Endothelial cell of umbilical vein (primary cell): ENCODE measurements around the gene ELOVL4. TPM values are rescaled to one million over a fixed set of nuclear protein-coding genes. Genes with fewer than 3 reads are reported as not detected.

Experiments used
- BruUV-seq: library from RNA; stranded (reverse); fragments of 400-500 nt; replicated peaks from 2 replicates; lab custom pipeline; 2021; lab: Mats Ljungman, UMichigan
- CTCF ChIA-PET: fragments of 300-600, 350-600 bp; sonication (Branson Sonifier 250); formaldehyde crosslinking; loops from one replicate; lab custom pipeline; 2021; ENCODE audit warnings: antibody characterized with exemption, inconsistent platforms; lab: Charles Lee
- POLR2A ChIA-PET: fragments of 300-600, 350-600 bp; sonication (Branson Sonifier 250); formaldehyde crosslinking; loops from one replicate; lab custom pipeline; 2021; ENCODE audit warnings: antibody characterized with exemption, inconsistent platforms; lab: Charles Lee
- DNase-seq: peaks from one replicate; pipeline ENCODE4 v3.0.0-alpha.2; 2011; ENCODE audit warnings: low read depth, low spot score
- FAIRE-seq: peaks from 2 replicates; lab custom pipeline; 2011; peaks lifted over from hg19 to GRCh38; lab: Jason Lieb, UNC
- H2AFZ ChIP-seq: 2 replicates; pipeline ENCODE4 v1.6.0; 2012; ENCODE audit warnings: low read depth, low read length, control low read depth, inconsistent platforms
- H3K27ac ChIP-seq: 2 replicates; pipeline ENCODE4 v1.5.1; 2011; ENCODE audit warnings: low read depth, mild to moderate bottlenecking, control low read depth, low read length, moderate library complexity; ENCODE audit not compliant: insufficient read depth
- H3K27me3 ChIP-seq, 2 experiments: 2 replicates each; pipeline versions ENCODE4 v1.6.0 to v1.6.1; 2011; ENCODE audit warnings: low read length in 2 of 2, mixed read lengths in 1 of 2; ENCODE audit not compliant: control insufficient read depth in 2 of 2, insufficient read depth in 2 of 2
- H3K36me3 ChIP-seq, 2 experiments: 2 replicates in 1 of 2; 3 replicates in 1 of 2; pipeline ENCODE4 v1.5.1; 2011; ENCODE audit warnings: low read length in 2 of 2, mild to moderate bottlenecking in 1 of 2, moderate library complexity in 1 of 2; ENCODE audit not compliant: control insufficient read depth in 2 of 2, insufficient read depth in 2 of 2; ENCODE audit errors: extremely low read depth in 1 of 2
- H3K4me1 ChIP-seq: 3 replicates; pipeline ENCODE4 v1.5.1; 2011; ENCODE audit warnings: mild to moderate bottlenecking, low read length; ENCODE audit not compliant: control insufficient read depth, insufficient read depth; ENCODE audit errors: extremely low read depth
- H3K4me2 ChIP-seq: 2 replicates; pipeline ENCODE4 v1.6.1; 2011; ENCODE audit warnings: low read length, control low read depth, mixed read lengths; ENCODE audit not compliant: insufficient read depth
- H3K4me3 ChIP-seq, 3 experiments: fragments of 200-600 bp in 1 of 3; sonication (generic), shearing (Covaris generic) in 1 of 3; replicated peaks in 1 of 3; 2 replicates each; pipeline ENCODE4 v1.5.1; 2011 to 2016; ENCODE audit warnings: control low read depth in 3 of 3, low read length in 3 of 3, mild to moderate bottlenecking in 2 of 3, inconsistent platforms in 1 of 3, low read depth in 1 of 3, moderate library complexity in 1 of 3; ENCODE audit not compliant: insufficient read depth in 1 of 3
- H3K79me2 ChIP-seq: 2 replicates; pipeline ENCODE4 v1.6.0; 2012; ENCODE audit warnings: low read length, inconsistent platforms; ENCODE audit not compliant: control insufficient read depth, insufficient read depth
- H3K9ac ChIP-seq: replicated peaks from 2 replicates; pipeline ENCODE3; 2011; ENCODE audit warnings: low read length, control low read depth; ENCODE audit not compliant: insufficient read depth; ENCODE audit errors: extremely low read depth
- H3K9me1 ChIP-seq: replicated peaks from 3 replicates; pipeline ENCODE4 v1.6.0; 2011; ENCODE audit warnings: mild to moderate bottlenecking, low read length; ENCODE audit not compliant: control insufficient read depth, insufficient read depth; ENCODE audit errors: extremely low read depth
- H3K9me3 ChIP-seq: replicated peaks from 2 replicates; pipeline ENCODE4 v1.5.1; 2012; ENCODE audit warnings: low read length, inconsistent platforms; ENCODE audit not compliant: control insufficient read depth, insufficient read depth
- H4K20me1 ChIP-seq: replicated peaks from 2 replicates; pipeline ENCODE3; 2011; ENCODE audit warnings: mild to moderate bottlenecking, low read length; ENCODE audit not compliant: control insufficient read depth, insufficient read depth; ENCODE audit errors: extremely low read depth
- CTCF ChIP-seq, 2 donors: IDR thresholded peaks; 1 replicate in 1 of 2; 2 replicates in 1 of 2; pipeline ENCODE4 v1.5.1; 2011; ENCODE audit warnings: low read length in 2 of 2, mild to moderate bottlenecking in 2 of 2, moderate library complexity in 2 of 2, control low read depth in 1 of 2, inconsistent platforms in 1 of 2, low read depth in 1 of 2; ENCODE audit not compliant: insufficient read depth in 1 of 2; ENCODE audit errors: extremely low read depth in 1 of 2
- EZH2 ChIP-seq: IDR thresholded peaks from 2 replicates; pipeline ENCODE4 v1.6.1; 2012; ENCODE audit warnings: borderline replicate concordance, low read depth, mild to moderate bottlenecking, moderate library complexity, low read length, inconsistent platforms; ENCODE audit not compliant: severe bottlenecking
- FOS ChIP-seq: IDR thresholded peaks from 2 replicates; pipeline ENCODE4 v1.6.1; 2011; ENCODE audit warnings: mild to moderate bottlenecking, low read length, moderate library complexity, borderline replicate concordance; ENCODE audit not compliant: insufficient read depth
- GATA2 ChIP-seq: IDR thresholded peaks from 2 replicates; pipeline ENCODE4 v1.7.0; 2011; ENCODE audit warnings: low read depth, mild to moderate bottlenecking, moderate library complexity, mixed read lengths, low read length; ENCODE audit not compliant: insufficient read length, insufficient read depth
- JUN ChIP-seq: IDR thresholded peaks from 2 replicates; pipeline ENCODE4 v1.6.1; 2011; ENCODE audit warnings: borderline replicate concordance, low read depth; ENCODE audit not compliant: insufficient read length, insufficient read depth
- MAX ChIP-seq: IDR thresholded peaks from 2 replicates; pipeline ENCODE4 v1.6.1; 2011; ENCODE audit not compliant: insufficient read depth, insufficient read length
- MYC ChIP-seq: IDR thresholded peaks from one replicate; pipeline ENCODE4 v1.6.1; 2011; ENCODE audit warnings: mild to moderate bottlenecking, low read depth, low read length
- POLR2A ChIP-seq: IDR thresholded peaks from 2 replicates; pipeline ENCODE4 v1.6.1; 2012; ENCODE audit warnings: low read depth, mild to moderate bottlenecking, control low read depth, low read length
- POLR2AphosphoS5 ChIP-seq: IDR thresholded peaks from 2 replicates; pipeline ENCODE4 v1.6.1; 2012; ENCODE audit warnings: low read depth, mild to moderate bottlenecking, control low read depth, low read length, moderate library complexity; ENCODE audit not compliant: insufficient read depth
- dilution Hi-C: fragments of 300-500 bp; cut with MboI; formaldehyde crosslinking; loops from one replicate; pipeline ENCODE4 v1.15.0; 2019; ENCODE audit warnings: low sequenced_read_pairs; ENCODE audit not compliant: extremely low pct_ligation_motif_present
- intact Hi-C: fragments of 100-400 bp; cut with micrococcal nuclease; formaldehyde crosslinking; loops from one replicate; pipeline ENCODE4 v1.10.0; 2022
- polyA plus RNA-seq, 4 experiments: library from polyadenylated mRNA; depleted of rRNA in 3 of 4; stranded (reverse) in 3 of 4; unstranded in 1 of 4; fragments of >200 nt; gene quantifications; 2 replicates each; pipeline versions ENCODE4 v1.2.1 to v1.2.3, GENCODE V29; 2011 to 2012; ENCODE audit warnings: missing spikeins in 1 of 4
- total RNA-seq: library from RNA; stranded (reverse); gene quantifications from 2 replicates; pipeline ENCODE4 v1.2.3, GENCODE V29; 2021

The ELOVL4 gene
- total and polyA plus RNA-seq, 2 donors (not counting 3 experiments of a cell fraction or from before 2014, with no cell fraction given) = 0.98 to 3.3 TPM

- no peaks in the 10 kb centered on the region for H4K20me1 ChIP-seq
- H3K27ac ChIP-seq = no peak overlapping the region
- H2AFZ ChIP-seq = no peak overlapping the region
- intact Hi-C loops = no loop called here
- FAIRE-seq = no peak
- no peak overlapping the region for H3K9ac ChIP-seq
- no peaks in the 10 kb centered on the region for H3K9me1 ChIP-seq
- ChIA-PET POLR2A (no interaction called here), CTCF (interaction anchor here (1.1 kb wide), 1 partner anchor 22 kb away, joined by 3 read pairs; no protein-coding TSS in a partner anchor)
- no peak for DNase-seq
- TF ChIP-seq MAX = no peak
- TF ChIP-seq POLR2AphosphoS5 = no peak
- no peak for TF ChIP-seq EZH2
- no peak for TF ChIP-seq JUN
- TF ChIP-seq MYC = no peak
- no peak for TF ChIP-seq CTCF (IDR thresholded peaks at IDR 0.05; ENCODE audit: extremely low read depth in 1 of 2, insufficient read depth in 1 of 2, low read depth in 1 of 2, low read length in 2 of 2)
- no peak for TF ChIP-seq POLR2A
- no peak for TF ChIP-seq GATA2
- no peak for TF ChIP-seq FOS
- no peak overlapping the region for H3K4me3 ChIP-seq
- no peaks in the 10 kb centered on the region for H3K4me1 ChIP-seq
- dilution Hi-C loops = no loop called here
- H3K36me3 ChIP-seq = no peaks in the 10 kb centered on the region
- no TSS peak for BruUV-seq
- no peak overlapping the region for H3K4me2 ChIP-seq
- no peaks in the 10 kb centered on the region for H3K79me2 ChIP-seq
- H3K9me3 ChIP-seq = no peaks in the 10 kb centered on the region
- peaks cover 0 to 2% of the 10 kb centered on the region in 2 experiments for H3K27me3 ChIP-seq
Measured at GRCh38 chr6:79927758-79928157, 19.6 kb downstream of the ELOVL4 start.
